Esophagus squamous epithelium (tissue), 4 donors: ENCODE results near the gene PARP14.

Experiments used
- POLR2A ChIP-seq, 4 donors: fragments of 450-650 bp; IDR thresholded peaks; one replicate each; pipeline ENCODE4 v1.6.1; 2017; ENCODE audit warnings: antibody characterized with exemption in 4 of 4, mild to moderate bottlenecking in 4 of 4, moderate library complexity in 3 of 4
- TF ChIP-seq, protein P1 (sequence below), 6 experiments: fragments of 450-650 bp in 4 of 6; fragments of 200-600 bp in 2 of 6; sonication (generic) in 2 of 6; IDR thresholded peaks; one replicate each; pipeline ENCODE4 v1.5.1; 2016 to 2019; ENCODE audit warnings: antibody characterized with exemption in 6 of 6, mild to moderate bottlenecking in 4 of 6, moderate library complexity in 4 of 6

DNA sequence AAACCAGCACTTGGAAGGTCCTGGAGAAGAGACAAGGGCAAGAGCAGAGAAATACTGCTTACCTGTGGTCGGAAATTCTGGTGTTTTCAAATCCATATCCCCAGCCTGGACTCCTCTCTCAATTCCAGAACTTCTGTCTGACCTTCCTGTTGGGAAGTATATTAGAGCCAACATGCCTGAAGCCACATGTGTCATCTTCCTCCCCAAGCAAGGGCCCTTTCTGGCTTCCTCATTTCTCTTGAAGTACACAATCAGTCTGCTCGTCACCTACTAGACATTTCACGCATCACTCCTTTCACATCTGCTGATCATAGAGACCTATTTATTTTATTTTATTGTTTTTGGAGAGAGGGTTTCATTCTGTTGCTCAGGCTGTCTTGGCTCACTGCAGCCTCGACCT is 8.4 kb downstream of the PARP14 start:
- TF ChIP-seq, protein P1, sequence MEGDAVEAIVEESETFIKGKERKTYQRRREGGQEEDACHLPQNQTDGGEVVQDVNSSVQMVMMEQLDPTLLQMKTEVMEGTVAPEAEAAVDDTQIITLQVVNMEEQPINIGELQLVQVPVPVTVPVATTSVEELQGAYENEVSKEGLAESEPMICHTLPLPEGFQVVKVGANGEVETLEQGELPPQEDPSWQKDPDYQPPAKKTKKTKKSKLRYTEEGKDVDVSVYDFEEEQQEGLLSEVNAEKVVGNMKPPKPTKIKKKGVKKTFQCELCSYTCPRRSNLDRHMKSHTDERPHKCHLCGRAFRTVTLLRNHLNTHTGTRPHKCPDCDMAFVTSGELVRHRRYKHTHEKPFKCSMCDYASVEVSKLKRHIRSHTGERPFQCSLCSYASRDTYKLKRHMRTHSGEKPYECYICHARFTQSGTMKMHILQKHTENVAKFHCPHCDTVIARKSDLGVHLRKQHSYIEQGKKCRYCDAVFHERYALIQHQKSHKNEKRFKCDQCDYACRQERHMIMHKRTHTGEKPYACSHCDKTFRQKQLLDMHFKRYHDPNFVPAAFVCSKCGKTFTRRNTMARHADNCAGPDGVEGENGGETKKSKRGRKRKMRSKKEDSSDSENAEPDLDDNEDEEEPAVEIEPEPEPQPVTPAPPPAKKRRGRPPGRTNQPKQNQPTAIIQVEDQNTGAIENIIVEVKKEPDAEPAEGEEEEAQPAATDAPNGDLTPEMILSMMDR (IDR thresholded peaks at IDR 0.05): no peak
- TF ChIP-seq POLR2A (IDR thresholded peaks at IDR 0.05): no peak
